COR-L47 (cell line): ENCODE results near the gene LIFR.
"Not testable (repeated sequence)": the region's sequence is repeated elsewhere in the genome, so short reads cannot be mapped to it uniquely, and the experiment has no call there.

Experiments used
- DNase-seq: peaks from one replicate; lab custom pipeline; 2025; lab: John Stamatoyannopoulos, UW

LIFR gene

GRCh38 chr5:38546691-38547146 is 9.7 kb downstream of the LIFR start:
- DNase-seq: no peak

DNA sequence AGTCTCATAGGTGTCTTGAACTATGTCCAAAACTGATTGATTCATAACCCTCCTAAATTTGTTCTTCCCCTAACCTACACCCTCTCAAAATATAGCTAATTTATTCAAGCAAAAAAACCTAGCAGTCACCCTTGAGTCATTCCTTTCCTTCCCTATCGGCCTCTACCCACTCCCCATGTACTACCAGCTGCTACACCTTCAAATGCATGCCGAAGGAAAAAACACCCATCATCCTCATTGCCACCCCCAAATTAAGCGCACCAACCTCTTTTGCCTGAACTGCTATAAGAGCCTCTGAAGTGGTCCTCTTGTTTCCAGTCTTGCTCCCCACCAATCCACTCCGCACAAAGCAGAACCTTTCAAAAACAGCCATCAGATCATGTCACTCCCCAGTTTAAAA is 12.6 kb downstream of the LIFR start:
- no peak for DNase-seq

GRCh38 chr5:38543074-38543473 is 13.4 kb downstream of the LIFR start:
- no peak for DNase-seq

GRCh38 chr5:38541174-38541725 is 15.2 kb downstream of the LIFR start:
- DNase-seq: no peak

DNA sequence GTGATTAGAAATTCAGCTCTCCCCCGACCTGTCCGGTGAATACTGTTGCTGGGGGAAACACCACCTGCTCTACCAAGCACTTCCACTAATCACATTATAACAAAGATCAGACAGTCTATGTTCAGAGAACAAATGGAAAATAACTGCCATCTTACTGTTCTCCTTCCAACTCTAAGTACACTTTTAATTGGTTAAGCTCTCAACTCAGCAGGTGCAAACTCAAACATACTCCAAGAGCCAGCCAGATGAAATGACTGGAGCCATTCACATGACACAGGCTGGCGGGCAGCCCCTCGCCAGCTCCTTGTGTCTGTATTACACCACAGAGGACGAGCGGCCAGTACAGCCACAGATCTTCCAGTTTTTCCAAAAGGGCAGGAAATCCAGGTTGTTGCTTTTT is 16.1 kb downstream of the LIFR start:
- DNase-seq: peak; percentile 37

DNA sequence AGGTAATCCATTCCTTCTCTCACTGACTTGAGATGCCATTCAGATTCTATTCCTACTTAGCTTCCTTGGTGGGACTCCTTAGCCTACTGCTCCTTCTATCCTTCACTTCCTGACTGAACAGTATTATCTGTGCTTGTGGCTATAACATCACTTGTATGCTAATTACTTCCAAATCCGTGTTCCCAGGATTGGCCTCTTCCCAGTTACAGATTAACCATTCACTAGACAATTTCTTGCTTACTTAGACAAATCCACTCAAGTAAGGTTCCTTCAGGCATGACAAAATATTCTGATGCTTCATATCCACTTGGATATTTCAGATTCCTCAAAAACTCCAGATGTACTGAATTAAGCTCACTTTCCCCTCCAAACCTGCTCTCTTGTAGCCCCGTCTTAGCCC is 18.3 kb downstream of the LIFR start:
- no peak for DNase-seq

- no peak for DNase-seq
Measured at GRCh38 chr5:38537505-38537904, 18.9 kb downstream of the LIFR start.

- DNase-seq: no peak
Measured at GRCh38 chr5:38536968-38537367, 19.5 kb downstream of the LIFR start.

DNA sequence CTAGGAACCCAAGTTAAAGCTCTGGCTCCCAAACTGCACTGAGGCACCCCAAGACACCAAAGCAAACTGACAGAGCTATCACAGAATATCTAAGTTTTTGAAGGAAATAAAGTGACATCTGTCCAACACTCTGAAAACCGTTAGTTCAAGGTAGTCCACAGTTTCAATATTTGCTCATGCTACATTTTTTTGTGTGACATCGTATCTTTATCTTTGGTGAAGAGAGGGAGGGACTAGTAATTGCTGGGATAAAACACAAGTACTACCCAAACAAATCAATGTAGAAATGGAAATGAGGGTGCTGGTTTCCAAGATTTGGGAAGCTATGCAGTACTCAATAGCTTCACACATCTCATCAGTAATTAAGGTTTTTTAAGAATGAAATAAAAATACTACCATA is 20.6 kb downstream of the LIFR start:
- DNase-seq: no peak

DNA sequence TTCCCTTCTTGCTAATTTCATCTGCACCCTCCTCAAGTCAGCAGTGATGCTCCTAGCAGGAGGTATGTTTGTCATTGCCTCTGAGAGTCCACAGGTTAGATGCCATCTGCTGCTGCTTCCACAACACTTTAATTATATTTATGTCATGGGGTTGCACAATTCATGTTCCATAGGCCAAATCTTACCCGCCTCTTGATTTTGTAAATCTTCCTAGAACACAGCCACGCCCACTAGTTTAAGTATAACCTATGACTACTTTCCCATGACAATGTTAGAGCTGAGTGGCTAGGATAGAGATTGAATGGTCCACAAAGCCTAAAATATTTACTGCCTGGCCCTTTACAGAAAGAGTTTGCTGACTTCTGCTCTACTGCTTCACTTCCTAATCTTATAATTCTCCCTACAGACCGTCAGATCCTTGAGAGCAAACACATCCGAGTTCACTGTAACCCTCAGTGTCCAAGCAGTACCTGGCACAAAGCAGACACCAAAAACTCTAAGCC is 21.1 kb downstream of the LIFR start:
- DNase-seq: no peak

GRCh38 chr5:38534156-38534453 is 22.3 kb downstream of the LIFR start:
- DNase-seq: no peak

DNA sequence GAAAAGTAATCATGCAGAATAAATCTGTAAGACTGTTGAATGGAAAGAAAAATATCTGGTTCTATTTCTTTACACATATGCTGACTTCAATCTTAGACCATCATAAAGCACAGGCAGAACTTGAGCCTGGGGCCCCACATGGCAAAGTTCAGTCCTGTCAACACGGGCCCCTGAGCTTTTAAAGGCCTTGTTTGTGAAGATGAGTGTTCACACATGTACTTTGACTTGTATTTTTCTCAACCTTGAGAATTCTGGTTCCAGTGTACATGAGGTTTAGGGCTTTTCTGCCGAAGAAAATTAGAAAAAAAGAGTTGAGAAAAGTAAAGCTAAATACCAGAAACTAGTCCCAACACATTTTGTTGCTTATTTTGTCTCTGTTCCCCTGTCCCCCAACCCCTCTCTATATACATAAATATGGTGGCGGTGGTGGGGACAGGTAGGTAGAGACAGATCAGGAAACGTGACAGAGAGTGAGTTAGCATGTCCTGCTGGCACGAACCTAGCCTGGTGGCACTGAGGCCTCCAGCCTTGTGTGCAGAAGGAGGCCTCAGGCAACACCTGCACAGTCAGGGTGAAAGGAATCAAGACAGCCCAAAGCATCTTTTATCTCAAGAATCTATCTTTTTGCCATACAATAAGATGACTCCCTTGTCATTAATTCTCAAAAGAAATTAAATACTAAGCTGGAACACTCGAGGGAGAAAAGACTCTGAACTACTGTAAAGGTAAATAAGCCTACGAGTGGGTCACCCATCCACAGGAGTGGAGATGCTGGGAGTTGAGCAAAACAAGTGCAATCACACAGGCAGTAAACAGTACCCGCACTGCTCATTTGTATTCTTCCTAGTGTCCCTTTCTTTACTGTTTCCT is 22.9 kb downstream of the LIFR start:
- no peak for DNase-seq

- no peak for DNase-seq
Measured at GRCh38 chr5:38532165-38532669, 24.2 kb downstream of the LIFR start.

- DNase-seq: no peak
Measured at GRCh38 chr5:38531518-38531917, 24.9 kb downstream of the LIFR start.

DNA sequence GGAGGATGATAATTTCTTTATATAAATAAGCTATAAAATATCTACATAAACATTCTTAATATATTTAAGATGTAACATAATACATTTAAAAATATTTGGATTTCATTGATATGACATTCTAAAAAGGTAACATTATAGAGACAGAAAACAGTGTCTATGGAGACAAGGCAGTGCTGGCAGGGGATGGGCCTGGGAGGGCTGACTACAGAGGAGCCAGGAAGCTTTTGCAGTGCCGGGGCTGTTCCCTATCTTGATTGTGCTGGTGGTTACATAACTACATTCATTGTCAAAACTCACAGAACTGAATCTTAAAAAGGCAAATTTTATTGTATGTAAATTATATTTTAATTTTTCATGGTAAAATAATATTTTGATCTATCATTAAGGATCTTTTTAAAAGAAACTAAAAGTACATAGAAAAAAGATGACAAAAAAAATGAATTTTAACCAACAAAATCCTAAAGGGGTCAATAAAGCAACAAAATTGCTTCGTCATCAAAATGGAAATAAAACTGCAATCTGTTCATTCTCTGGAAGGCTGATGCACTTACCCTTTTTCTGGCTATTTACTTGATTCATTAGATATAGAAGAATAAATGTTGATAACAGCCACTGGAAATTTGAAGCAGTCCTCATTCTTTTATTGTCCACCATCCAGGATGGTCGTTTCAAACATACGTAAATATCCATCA is 26.3 kb downstream of the LIFR start:
- DNase-seq: no peak

- no peak for DNase-seq
Measured at GRCh38 chr5:38528162-38528703, 28.2 kb downstream of the LIFR start.

- DNase-seq: no peak
Measured at GRCh38 chr5:38527475-38527874, 29.0 kb downstream of the LIFR start.

- DNase-seq: no peak
Measured at GRCh38 chr5:38524022-38524421, 32.4 kb downstream of the LIFR start.

- DNase-seq: no peak
Measured at GRCh38 chr5:38519476-38519875, 37.0 kb downstream of the LIFR start.

- no peak for DNase-seq
Measured at GRCh38 chr5:38518341-38518740, 38.1 kb downstream of the LIFR start.

- DNase-seq: not testable (repeated sequence)
Measured at GRCh38 chr5:38516649-38517048, 39.8 kb downstream of the LIFR start.

DNA sequence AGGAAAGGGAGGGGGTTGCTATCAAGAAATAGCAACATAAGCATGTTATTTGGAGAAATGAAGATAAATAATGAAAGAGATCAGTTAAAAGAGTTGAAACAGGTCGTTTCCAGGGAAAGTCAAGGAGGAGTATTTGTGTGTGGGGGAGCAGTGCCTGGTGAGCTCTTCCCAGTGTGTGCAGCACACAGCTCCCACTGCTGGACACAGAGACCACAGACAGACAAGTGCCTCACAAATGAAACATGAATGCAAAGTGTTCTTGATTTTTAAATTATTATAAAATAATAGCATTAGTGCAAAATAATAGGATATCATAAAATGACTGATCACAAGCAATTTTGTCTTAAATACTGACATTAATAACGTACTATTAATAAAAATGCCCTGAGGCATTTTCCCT is 40.8 kb downstream of the LIFR start:
- DNase-seq: no peak

GRCh38 chr5:38515092-38515491 is 41.4 kb downstream of the LIFR start:
- DNase-seq: no peak
